ENCODE data around the gene NDUFS2.
"Not testable (repeated sequence)": the region's sequence is repeated elsewhere in the genome, so short reads cannot be mapped to it uniquely, and the experiment has no call there.

The NDUFS2 gene

DNA sequence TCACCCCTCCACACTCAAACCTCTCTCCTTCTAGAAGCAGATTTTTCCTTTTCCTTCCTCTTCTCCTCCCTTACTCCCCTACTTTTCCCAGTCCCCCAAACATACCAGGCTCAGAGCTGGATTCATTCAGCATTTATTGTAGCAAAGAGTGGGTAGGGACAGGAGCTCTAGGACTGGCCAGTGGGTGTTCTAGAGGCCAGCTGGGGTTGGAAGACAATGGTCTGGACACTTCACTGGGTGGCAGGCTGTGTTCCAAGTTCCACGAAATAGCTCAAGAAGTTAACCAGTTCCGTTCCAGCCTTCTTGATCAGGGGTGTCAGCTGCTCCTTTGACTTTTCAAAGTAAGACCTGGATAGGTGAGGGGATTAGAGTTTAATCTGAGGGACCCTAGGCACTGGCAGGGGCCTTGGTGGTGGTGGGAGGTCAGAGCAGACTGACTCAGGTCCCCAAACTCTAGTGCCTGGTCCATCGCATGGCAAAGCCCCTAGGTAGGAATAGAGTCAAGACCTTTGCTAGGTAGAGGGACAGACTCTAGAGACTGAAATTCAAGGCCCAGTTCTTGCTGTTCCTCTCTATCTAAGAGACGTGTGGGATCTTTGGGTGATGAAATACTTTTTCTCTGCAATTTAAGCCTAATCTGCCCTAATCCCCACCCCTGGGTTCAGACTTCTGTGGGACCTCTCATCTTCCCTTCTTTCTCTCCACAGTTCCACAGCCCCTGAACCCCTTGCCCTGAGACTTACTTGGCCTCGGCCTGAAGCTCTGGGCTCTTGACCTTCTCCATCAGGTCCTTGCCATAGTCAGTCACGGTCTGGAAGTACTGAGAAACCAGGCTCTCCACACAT, 20.2 kb downstream of the NDUFS2 start:
- no peak for DNase-seq

DNA sequence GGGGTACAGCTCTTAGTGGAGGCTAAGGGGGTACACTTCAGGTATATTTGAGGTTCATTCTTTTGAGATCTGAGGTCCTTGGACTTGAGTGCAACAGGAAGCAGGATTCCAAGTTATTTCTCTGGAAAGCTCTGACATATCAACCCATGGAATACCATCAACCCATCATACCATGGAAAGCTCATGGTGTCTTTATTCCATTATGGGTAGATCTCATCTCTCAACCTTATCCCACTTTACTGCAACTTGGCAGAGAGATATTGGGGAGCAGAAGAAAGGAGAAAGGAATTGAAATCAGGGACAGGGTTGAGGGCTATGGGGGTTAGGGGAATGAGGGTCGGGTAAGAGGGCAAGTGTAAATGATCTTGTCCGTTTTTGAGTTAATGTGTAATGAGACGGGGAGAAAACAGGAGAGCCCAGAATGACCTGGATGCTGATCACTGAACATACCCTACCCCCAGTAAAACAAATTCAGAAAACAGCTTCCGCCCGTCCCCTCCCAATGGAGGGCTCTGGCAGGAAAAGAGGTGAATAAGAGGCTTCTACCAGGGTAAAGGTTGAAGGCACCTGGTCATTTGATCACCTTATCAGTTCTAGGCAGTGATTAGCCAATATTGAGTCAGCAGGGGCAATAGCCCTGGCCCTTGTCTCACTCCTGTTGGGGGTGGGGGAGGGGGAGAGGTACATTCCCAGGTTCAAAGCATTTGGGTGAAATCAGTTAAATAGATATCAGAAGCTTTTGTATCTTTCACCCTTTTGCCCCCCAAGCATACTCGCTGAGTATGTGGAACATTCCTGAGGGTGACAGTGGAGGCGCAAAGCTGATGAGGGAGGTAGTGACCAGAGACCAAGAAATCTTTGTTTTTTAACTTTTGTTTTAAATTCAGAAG, 21.9 kb downstream of the NDUFS2 start:
- no peak for DNase-seq

DNA sequence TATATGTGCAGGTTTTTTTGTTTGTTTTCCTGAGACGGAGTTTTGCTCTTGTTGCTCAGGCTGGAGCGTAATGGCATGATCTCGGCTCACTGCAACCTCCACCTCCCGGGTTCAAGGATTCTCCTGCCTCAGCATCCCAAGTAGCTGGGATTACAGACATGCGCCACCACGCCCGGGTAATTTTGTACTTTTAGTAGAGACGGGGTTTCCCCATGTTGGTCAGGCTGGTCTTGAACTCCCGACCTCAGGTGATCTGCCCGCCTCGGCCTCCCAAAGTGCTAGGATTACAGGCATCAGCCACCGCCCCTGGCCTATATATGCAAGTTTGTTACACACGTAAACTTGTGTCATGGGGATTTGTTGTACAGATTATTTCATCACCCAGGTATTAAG, 22.5 kb downstream of the NDUFS2 start:
- not testable (repeated sequence) for DNase-seq

DNA sequence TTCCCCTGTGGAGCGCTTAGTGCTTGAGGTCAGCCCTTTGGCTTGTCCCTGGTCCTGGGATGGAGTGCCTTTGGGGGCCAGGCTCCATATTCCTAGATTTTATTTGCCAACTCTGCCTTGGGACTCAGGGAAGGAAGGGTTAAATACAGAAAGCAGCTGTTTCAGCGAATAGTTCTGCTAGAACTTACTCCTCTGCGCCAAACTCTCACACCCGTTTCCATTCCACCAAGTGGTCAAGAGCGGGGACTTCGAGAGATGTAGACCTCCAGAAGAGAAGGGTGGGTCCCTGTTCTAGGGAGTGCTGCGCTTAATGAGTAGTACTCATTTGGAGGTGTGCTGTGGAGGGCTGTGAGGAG, 23.0 kb downstream of the NDUFS2 start:
- DNase-seq: no peak

DNA sequence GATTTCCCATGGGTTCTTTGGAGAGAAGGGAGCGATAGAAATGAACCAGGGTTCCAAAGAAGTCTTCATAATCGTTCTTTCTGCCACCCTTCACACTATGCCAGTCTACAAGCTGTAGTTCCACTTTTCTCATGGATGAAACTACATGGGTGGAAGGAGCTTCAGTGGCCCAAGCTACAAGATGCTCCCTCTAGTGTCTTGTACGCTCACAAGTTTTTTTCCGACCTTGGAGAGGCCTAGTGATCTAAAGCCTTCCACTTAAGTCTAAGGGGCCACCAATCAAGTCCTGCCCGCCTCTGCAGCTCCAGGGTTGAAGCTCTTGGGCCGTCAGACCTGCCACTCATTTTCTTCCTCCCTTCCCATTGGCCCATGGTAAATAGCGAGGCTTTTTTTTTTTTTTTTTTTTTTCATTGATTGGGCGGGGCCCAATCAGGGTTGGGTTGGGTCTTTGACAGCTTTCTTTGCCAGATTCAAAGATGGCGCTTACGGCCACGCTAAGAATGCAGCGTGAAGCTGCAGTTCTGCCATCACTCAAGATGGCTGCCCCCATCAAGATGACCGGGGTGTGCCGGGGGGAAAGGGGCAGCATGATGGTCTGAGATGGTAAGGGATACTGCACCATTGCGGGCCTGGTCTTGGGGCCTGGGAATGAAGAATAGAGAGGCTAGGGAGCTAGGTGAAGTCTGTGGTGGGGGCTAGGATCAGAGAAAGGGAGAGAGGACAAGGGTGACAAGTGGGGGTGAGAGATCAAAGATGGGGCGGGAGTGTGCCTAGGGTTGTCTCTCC, 23.6 kb downstream of the NDUFS2 start, which contains the start of gene TOMM40L:
TSS of gene TOMM40L (plus strand) at position 527 of the 786 bp plus-strand sequence. CDS start 430 bp downstream, outside the sequence.
- peak; percentile 75 to 93 for DNase-seq

DNA sequence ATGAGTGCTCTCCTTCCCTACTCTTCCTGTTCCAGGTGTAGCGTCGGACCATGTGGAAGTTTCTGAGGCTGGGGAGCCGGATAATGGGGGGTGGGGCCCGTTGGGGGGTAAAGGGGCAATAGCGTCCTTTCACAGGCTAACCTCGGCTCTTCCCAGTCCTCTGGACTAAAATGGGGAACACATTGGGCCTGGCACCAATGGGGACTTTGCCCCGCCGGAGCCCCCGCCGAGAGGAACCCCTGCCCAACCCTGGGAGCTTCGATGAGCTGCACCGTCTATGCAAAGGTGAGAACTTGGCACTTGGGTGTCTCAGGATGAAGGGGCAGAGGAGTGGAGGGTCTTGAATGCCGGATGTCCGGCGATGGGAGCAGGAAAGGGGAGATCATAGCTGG, 24.1 kb downstream of the NDUFS2 start:
- DNase-seq: no peak

DNA sequence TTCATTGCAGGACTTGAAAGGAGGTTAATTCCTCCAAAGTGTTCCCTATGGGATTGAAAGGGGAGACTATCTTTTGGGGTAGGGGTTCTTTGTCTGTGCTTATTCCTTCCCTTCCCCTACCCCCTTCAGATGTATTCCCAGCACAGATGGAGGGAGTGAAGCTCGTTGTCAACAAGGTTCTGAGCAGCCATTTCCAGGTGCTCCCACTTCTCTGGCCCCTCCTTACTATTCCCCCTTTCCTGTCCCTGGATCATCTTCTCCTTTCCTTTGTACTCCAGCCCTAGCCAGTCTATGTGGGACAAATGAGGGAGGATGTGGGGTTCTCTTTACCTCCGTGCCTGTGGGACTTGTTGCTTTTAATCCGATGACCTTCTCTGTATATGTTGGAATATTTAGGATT, 24.6 kb downstream of the NDUFS2 start:
- DNase-seq: no peak

DNA sequence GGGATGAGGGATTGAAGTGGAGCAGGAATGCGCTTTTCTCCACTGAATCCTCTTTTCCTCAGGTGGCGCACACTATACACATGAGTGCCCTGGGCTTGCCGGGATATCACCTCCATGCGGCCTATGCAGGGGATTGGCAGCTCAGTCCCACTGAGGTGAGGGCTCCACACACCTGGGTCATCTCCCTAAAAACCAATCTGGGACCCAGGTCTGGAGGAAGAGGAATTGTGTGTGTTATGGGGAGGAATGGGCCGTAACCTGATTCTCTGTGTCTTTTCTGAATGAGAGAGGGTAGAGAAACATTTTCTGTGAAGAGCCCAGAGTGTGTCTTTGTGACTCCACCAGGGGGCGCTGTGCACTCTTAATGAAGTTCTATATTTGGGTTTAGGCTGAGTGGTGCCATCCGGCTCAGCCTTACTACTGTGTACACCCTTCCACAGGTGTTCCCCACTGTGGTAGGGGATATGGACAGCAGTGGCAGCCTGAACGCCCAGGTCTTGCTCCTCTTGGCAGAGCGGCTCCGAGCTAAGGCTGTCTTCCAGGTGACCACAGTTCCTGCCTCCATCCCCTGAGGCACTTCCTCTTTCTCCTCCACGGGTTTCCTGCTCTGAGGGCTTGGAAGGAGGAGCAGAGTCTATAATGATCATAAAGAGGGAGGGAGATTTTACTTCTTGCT, 25.2 kb downstream of the NDUFS2 start:
- peak; percentile 80 to 88 for DNase-seq

DNA sequence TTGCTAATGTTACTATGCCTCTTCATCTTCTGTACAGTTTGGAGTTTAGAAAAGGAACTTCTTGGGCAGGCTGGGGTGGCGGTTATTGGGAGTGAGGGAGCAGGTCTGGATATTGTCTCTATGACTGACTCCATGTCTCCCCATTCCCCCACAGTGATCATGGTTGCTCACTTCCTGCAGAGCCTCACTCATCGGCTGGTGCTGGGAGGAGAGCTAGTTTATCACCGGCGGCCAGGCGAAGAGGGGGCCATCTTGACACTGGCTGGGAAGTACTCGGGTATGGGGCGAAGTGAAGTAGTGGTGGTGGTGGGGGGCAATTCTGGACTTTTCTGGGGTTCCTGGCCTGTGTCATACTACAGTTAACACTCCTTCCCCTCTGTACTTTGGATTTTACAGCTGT, 25.9 kb downstream of the NDUFS2 start:
- DNase-seq: no peak

DNA sequence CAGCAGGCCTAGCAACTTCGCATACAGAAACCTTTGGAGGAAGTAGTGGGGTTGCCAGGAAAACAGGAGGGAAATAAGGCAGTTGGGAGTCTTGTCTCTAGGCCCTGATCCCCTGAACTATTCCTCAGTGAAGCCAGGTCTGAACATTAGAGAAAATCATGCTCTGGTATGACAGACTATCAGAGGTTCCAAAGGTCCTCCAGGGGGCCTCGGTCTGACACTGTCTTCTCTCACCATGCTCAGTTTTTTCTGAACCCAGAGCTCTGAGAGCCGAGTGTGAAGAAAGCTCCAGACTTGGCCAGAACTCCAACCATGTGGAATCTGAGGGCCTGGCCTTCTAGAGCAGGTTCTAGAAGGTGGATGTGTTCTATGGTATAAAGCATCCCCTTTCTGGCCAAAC, 27.7 kb downstream of the NDUFS2 start:
- no peak for DNase-seq

DNA sequence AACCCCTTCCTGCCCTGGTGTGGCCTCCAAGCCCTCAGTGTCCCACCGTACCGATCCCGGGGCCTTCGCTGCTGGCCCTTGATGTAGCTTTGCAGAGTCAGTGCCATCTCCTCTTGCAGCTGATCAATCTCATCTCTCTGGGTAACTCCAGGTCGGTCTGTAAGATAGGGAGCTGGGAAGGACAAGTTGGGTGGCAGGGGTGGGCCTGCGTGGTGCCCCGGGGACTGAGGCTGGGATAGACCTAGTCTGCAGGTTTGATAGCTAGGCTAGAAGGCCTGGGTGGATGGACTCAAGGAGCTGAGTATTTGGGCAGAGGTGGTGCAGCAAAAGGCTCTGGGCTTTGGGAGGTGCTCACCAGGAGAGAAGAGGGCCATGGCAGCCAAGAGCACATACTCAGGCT, 28.6 kb downstream of the NDUFS2 start:
- DNase-seq: no peak

DNA sequence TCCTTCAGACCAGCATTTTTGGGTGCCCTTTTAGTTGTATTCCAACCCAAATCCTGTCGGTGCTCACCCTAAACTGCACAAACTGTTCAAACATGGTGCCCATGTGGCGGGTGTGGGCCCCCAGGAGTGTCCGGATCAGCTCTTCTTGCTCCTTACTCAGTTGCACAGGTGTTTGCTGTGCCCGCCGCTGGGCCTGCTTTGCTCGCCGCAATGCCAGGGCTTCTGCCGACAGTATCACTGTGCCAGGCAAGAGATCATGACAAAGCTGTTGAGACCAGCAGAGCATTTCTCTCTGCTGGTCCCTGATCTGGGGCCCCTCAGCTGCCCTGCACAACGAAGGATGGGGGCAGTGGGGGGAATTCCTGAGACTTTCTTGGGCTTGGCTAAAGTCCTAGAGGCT, 30.9 kb downstream of the NDUFS2 start:
- DNase-seq: no peak

DNA sequence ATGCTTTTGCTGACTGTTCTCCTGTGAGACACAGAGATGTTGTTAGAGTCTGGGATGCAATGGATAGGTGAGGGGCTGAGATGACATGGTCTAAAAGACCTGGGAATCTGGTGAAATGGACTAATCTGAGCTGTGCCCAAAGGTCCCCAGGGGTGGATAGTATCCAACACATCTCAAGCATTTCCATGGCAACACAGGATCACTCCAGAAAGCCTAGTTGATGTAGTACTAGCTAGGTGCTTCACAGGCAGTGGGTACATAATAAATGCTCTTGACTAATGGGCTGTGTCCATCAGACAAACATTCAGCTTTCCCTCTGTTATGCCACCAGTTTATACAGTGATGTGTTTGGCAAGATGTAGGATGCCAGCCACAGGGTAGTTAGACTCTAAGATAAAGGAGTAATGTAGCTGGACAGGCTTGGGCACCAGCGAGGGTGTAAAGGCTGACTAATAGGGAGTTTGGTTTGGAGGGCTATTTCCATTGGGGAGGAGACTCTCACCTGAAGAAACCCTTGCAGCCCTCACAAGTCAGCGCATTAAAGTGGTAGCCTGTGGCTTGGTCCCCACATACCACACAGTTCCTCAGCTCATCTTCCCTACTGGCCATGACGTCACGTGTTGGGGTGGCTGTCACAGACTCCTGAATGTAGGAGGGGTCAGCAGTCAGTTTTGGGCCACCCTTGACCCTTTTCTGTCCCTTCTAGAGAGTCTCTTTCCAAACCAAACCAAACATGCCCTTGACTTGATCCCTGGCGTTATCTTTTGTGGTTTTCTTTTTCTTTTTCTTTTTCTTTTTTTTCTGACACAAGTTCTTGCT, 34.0 kb downstream of the NDUFS2 start:
- no peak for DNase-seq

DNA sequence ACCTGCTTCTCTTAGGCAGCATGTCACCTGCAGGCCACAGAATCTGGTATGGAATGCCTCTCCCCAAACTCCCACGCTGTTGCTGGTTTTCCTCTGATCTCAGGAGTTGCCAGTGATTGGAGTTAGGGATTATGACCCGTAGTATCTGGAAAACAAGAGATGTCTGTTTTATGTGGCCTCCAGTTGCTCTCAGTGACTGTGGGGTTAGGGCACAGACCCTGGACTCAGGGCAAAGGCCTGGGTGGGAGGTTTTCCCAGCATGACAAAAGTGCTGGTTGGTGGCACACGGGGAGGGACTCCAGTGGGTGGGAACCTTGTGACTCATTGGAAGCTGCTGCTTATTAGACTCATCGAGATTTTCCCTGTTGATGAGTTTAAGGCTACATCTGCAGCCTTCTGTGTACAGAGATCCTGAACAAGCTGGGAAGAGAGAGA, 35.9 kb downstream of the NDUFS2 start, which contains the start of gene NR1I3:
TSS of gene NR1I3 (minus strand) at position 165 of the 435 bp plus-strand sequence. CDS start 1,638 bp downstream, outside the sequence.
- no peak for DNase-seq

DNA sequence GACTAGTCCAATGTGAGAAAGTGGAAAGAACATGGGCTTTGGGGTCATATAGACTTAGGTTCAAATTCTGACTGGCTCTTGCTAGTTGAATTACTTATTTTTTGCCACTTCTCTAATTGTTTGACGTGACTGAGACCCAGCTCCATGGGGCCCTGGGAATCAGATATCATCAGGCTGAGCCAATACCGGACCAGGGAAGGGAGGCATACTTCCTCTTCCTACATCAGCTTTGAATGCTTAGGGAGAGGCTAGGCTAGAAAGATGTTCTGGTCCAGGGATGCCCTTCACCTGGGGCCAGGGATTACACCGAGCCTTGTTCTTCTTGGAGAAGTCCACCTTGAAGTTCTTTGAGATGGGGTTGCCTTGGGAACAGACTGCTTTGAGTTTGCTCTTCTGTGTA, 39.5 kb downstream of the NDUFS2 start:
- DNase-seq: no peak

DNA sequence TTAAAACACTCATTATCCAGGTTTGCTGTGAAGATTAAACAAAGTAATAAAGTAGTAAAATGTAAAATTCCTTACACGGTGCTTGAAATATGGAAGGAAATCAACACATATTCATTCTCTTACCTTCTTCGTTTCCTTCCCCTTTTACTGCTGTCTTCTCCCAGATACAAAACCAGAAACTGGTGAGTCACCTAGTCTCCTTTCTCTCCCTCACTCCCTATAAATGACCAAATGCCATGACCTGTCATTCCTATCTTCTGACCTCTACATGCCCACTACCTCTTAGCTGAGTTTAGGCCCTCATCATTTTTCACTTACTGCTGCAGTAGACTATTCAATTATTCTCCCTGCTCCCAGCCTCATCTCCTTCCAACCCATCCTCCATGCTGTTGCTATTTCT, 40.1 kb downstream of the NDUFS2 start:
- DNase-seq: no peak

DNA sequence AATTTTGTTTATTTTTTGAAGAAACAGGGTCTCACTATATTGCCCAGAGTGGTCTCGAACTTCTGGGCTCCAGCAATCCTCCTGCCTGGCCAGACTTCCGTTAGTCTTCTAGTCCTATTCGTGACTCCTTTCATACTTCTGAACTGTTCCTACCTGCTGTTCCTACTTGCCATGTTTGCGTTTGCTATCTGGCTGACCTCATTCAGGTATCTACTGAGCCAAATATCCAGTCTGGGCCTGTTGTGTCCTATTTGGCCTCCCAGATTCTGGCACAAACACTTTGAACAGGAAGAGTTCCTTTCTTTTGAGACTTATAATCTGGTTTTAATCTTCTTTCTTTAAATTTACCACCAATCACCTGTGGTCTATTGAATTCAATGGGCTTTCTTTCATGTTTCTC, 42.7 kb downstream of the NDUFS2 start:
- no peak for DNase-seq

DNA sequence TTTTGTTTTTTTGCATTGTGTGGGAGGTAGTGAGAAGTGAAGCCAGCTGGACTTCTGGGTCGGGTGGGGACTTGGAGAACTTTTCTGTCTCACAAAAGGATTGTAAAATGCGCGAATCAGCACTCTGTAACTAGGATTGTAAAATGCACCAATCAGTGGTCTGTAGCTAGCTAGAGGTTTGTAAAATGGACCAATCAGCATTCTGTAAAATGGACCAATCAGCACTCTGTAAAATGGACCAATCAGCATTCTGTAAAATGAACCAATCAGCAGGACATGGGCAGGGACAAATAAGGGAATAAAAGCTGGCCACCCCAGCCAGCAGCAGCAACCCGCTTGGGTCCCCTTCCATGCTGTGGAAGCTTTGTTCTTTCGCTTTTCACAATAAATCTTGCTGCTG, 47.9 kb downstream of the NDUFS2 start:
- not testable (repeated sequence) for DNase-seq

DNA sequence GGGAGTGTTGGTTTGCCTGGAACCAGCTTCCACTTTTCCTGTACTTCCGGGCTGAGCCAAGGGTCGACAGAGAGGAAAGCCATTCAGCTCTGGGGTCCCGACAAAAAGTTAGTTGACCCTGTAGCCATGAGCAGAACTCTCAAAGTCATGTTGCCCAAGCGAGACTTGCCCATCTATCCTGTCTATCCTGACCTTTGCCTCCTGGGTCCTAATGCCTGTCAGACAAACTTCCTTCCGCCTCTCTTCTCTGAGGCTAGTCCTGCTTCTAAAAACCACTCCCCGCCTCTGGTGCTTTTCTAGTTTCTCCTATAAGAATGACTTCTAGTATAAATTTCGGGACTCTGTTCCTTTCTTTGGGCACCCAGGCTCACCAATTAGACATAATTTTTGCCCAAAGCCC, 48.7 kb downstream of the NDUFS2 start:
- no peak for DNase-seq

DNA sequence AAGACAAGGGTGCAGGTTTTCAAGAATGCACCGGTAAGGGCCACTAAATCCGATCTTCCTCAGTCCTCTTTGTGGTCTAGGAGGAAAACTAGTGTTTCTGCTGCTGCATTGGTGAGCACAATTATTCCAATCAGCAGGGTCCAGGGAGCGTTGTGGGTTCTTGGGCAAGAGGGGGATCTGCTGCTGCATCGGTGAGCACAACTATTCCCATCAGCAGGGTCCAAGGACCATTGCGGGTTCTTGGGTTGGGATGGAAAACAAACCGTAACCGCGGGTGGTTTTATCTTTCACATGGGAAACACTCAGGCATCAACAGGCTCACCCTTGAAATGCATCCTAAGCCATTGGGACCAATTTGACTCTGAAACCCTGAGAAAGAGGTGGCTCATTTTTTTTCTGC, 49.4 kb downstream of the NDUFS2 start:
- DNase-seq: no peak

DNA sequence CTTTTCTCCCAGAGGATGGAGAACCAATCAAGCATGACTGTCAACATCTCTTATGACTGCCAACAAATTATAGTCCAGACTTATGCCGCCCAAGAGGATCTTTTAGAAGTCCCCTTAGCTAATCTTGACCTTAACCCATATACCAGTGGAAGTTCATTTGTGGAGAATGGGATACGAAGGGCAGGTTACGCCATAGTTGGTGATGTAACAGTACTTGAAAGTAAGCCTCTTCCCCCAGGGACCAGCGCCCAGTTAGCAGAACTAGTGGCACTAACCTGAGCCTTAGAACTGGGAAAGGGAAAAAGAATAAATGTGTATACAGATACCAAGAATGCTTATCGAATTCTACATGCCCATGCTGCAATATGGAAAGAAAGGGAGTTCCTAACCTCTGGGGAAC, 53.1 kb downstream of the NDUFS2 start:
- DNase-seq: not testable (repeated sequence)

Measured in stimulated activated CD4-positive, alpha-beta T cell treated with anti-CD3 and anti-CD28 coated beads, Interleukin-4, amount 100 ng/mL, for 4 hours (primary cell).